Esophagus squamous epithelium (tissue), 4 donors: ENCODE measurements around the gene ATP13A4.

Experiments used
- CTCF ChIP-seq, 6 experiments: fragments of 450-650 bp in 4 of 6; fragments of 200-600 bp in 2 of 6; sonication (generic) in 2 of 6; IDR thresholded peaks; one replicate each; pipeline ENCODE4 v1.5.1; 2016 to 2019; ENCODE audit warnings: antibody characterized with exemption in 6 of 6, mild to moderate bottlenecking in 4 of 6, moderate library complexity in 4 of 6
- POLR2A ChIP-seq, 4 donors: fragments of 450-650 bp; IDR thresholded peaks; one replicate each; pipeline ENCODE4 v1.6.1; 2017; ENCODE audit warnings: antibody characterized with exemption in 4 of 4, mild to moderate bottlenecking in 4 of 4, moderate library complexity in 3 of 4

DNA sequence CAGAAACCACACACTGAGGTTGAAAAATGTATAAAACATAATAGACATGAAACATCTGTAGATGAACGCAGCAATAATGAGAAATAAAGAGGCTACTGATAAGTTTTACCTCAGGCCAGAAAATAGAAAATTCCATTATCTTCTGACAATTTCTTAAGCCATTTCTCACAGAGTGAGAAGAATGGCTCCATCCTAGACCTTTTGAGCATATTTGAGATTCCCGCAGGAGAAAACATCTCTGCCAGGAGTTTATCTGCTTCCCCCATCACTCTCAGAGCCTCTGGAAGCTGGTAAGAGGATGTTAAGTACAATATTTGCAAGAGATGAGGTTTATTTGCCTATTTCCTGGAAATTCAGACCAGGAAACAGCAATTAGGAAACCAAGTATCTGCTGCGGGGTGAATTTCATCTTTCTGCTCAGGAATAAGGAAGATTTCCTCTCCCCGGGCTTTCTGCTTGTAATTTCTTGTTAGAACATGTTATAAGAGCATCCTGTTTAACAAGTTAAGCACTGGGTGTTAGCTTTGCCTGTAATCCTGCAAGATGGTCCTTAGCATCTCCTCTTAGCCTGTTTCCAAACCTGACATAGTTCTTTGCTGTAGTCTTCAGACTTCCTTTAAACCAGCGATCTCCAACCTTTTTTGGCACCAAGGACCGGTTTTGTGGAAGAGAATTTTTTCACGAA lies 54.8 kb downstream of the ATP13A4 start:
- TF ChIP-seq POLR2A (IDR thresholded peaks at IDR 0.05) = no peak
- TF ChIP-seq CTCF (IDR thresholded peaks at IDR 0.05) = no peak
